Adipose tissue (tissue), 3 donors: ENCODE results near the gene NWD2. TPM values are rescaled to one million over a fixed set of nuclear protein-coding genes. Genes with fewer than 3 reads are reported as not detected.
"Not testable (repeated sequence)": the region's sequence is repeated elsewhere in the genome, so short reads cannot be mapped to it uniquely, and the experiment has no call there.

Experiments used
- H3K27ac ChIP-seq: one replicate; pipeline ENCODE4 v1.5.1; 2013; ENCODE audit warnings: low read depth, low read length
- WGBS, 3 donors: extraction: QIAGEN DNeasy Blood & Tissue Kit; methylation state at CpG; one replicate each; pipeline ENCODE4 v1.1.7; 2013; 5-methylcytosine and 5-hydroxymethylcytosine counted together
- polyA plus RNA-seq, 3 donors: library from polyadenylated mRNA; stranded (reverse); fragments of 200-250 nt; gene quantifications; one replicate each; pipeline ENCODE4 v1.2.3, GENCODE V29; 2013
- donor health status: healthy with polysubstance abuse.
- donor health status: Bipolar disorder and iron deficiency.
- donor health status: healthy.

The NWD2 gene, protein sequence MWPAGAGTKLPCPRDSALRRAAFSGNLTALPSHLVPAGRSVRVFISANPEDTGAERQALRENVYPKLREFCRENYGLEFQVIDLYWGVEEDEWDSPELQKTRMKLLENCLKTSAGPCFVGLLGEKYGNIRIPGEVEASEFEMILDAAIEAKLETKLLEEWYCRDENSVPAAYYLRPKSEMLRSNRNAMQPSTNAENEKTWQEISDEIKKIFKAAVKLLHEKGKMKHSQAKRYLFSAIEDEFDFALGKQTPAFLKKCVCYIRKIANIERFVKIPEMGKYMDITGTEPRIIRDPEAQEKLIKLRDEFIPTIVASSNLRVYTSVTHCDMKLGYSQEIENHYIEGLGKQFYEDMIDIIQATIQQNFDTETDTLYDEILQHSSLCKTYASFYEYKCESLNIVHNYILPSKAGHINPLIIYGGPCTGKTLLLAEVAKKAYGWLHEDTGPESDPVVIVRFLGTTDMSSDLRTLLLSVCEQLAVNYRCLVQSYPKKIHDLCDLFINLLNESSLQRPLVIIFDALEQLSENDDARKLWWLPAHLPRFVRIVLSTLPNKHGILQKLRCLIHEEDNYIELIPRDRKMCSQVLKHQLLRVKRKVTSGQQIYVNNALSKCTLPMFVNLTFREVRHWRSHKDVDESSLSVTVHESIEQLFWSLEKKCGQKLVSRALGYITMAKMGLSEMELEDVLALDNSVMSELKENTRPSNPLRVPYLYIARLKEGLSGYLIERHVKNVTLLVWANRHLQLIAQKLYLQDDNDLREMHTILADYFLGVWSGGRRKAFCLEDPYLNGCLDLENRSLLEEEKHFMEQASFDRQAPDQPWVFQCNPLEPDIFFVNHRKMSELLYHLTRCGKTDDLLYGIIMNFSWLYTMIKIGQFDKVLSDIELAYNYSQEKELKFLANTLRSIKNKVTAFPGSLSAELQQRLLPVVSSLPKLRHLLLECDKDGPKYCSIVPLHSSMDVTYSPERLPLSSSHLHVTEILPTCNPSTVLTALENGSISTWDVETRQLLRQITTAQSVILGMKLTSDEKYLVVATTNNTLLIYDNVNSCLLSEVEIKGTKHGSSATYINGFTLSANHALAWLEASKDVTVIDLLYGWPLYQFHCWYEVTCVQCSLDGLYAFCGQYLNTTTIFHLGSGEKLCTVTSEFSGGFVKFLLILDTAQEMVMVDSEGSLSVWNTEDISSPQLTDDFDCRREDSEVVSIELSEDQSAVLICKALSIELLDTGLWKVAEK (N-terminal part only)
- 1 to 10 TPM in 2 of 3 donors, under 1 TPM in 1; 0.51 to 9.2 (median 1.0) TPM for polyA plus RNA-seq

- H3K27ac ChIP-seq: no peak within 1 kb of the TSS
- WGBS, 3 donors: 1% methylated on average over 90 to 95 of the region's 95 CpGs
Measured at GRCh38 chr4:37244583-37245390, at the start of gene NWD2. Gene NWD2, plus strand, starts transcription at chr4:37244743. Its CDS starts 325 bp downstream, at chr4:37245068.

DNA sequence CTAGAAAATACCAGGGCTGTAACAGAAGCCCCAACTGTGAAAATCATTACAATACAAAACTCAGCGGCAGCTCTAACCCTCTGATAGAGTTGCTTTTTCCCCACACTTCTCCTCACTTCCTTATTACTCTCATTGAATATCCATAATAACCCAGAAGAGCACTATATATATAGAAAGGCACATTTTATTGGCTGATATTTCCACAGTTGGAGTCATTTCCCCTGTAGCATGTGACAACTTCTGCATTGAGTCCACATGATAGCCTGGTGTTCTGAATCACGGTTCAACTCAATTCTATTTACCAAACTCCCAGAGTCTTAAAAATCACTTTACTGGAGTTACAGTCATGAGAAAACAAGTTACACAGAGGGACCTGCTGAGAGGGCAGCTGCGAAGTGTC is 46.6 kb upstream of the NWD2 start:
- no peak overlapping the region for H3K27ac ChIP-seq
- 56 to 75% (median 63%) methylated on average over 3 of the region's 3 CpGs for WGBS, 3 donors

GRCh38 chr4:37204740-37205139 is 39.8 kb upstream of the NWD2 start:
- WGBS, 3 donors: 78 to 85% (median 84%) methylated on average over 1 of the region's 1 CpG
- not testable (repeated sequence) for H3K27ac ChIP-seq

GRCh38 chr4:37216209-37216608 is 28.3 kb upstream of the NWD2 start:
- no peak overlapping the region for H3K27ac ChIP-seq
- WGBS, 3 donors: 73 to 92% (median 90%) methylated on average over 2 of the region's 2 CpGs

DNA sequence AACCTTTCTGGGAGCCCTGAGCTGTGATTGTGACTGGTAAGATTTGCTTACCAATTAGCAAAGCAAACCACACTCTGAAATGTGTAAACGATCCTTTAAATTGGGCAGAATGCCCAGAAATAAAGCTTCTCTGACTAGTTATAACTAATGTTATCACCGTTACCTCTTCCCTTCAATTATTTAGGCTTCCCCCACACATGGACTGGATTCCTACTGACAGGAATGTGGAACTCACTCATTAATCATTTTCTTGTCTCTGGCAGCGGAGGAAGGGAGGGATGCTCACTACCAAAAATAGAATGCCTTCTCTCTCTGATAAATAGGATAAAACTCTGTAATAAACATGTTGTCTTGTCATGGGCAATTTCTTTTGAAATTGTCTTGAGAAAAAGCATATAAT is 25.3 kb upstream of the NWD2 start:
- H3K27ac ChIP-seq: no peak overlapping the region
- WGBS, 3 donors: 7 to 29% (median 24%) methylated on average over 3 of the region's 3 CpGs

GRCh38 chr4:37219990-37220389 is 24.6 kb upstream of the NWD2 start:
- WGBS, 3 donors: 45 to 63% (median 49%) methylated on average over 2 of the region's 2 CpGs

GRCh38 chr4:37220685-37221084 is 23.9 kb upstream of the NWD2 start:
- WGBS, 3 donors: 79 to 87% (median 81%) methylated on average over 3 of the region's 3 CpGs
- H3K27ac ChIP-seq: no peak overlapping the region

More at GRCh38 chr4:37219990-37220389, 24.6 kb upstream of the NWD2 start:
- no peak overlapping the region for H3K27ac ChIP-seq

DNA sequence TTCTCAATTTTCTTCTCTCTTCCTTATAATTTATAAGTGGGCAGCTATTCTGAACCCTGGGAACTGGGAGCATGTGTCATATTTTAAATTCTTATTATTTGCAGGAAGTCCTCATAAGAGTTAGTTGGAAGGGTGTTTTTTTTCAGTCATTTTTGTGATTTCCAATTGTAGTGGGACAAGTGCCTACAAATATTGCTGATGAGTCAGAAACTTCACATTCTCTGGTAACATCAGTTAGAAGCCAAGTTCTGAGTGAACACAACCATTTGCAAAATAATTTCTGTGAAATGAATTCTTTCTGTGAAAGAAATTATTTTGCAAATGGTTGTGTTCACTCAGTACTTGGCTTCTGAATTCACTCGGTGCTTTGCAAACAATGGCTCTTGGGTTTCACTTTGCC is 20.8 kb upstream of the NWD2 start:
- no peak overlapping the region for H3K27ac ChIP-seq
- WGBS, 3 donors: 60 to 74% (median 61%) methylated on average over 1 of the region's 1 CpG

GRCh38 chr4:37224854-37225253 is 19.7 kb upstream of the NWD2 start:
- H3K27ac ChIP-seq: no peak overlapping the region
- 57 to 67% (median 60%) methylated on average over 4 of the region's 4 CpGs for WGBS, 3 donors

DNA sequence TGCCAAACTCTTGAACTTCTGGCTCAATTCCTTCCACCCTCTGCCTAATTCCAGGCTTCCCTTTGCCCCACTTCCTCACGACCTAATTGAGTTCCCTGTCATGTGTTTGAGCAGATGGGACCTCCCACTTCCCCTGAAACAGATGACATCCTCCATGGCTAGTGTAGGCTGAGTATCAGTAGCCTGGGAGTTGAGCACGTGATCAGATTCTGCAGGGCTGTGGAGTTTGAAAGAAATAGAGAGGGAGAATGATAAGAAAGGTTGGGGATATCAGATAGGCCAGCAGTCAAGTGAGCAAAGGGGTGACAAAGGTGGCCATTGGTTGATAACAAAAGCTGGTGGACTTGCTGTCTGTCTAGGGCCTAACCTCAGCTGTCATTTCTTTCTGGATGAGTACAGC is 18.8 kb upstream of the NWD2 start:
- H3K27ac ChIP-seq: no peak overlapping the region
- 32 to 41% (median 34%) methylated on average over 2 of the region's 2 CpGs for WGBS, 3 donors

- H3K27ac ChIP-seq: no peak overlapping the region
- 68 to 70% (median 68%) methylated on average over 1 of the region's 1 CpG for WGBS, 3 donors
Measured at GRCh38 chr4:37232315-37232714, 12.2 kb upstream of the NWD2 start.

DNA sequence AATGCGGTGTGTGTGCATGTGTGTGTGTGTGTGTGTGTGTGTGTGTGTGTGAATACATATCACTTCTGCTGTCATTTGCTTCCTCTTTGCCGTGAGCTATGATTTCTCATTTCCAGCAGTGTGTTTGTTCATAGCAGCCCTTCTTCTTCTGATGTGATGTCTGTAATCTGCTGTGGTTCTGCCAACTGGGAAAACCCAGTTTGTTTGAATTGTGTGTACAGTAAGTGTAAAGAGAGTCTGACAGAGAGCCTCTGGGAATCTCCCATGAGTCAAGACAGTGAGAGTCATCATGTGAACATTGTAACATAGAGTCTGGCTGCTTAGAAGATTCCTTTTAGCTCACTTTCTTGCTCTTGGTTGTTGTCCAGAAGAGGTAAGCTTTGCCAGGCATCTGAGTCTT is 8.4 kb upstream of the NWD2 start:
- 63 to 71% (median 67%) methylated on average over 2 of the region's 2 CpGs for WGBS, 3 donors
- H3K27ac ChIP-seq: no peak overlapping the region

- no peak overlapping the region for H3K27ac ChIP-seq
Measured at GRCh38 chr4:37241647-37242046, 2.9 kb upstream of the NWD2 start.

- 26 to 35% (median 34%) methylated on average over 5 of the region's 5 CpGs for WGBS, 3 donors
- no peak overlapping the region for H3K27ac ChIP-seq
Measured at GRCh38 chr4:37243051-37243450, 1.5 kb upstream of the NWD2 start.

GRCh38 chr4:37243722-37244582 is 591 bp upstream of the NWD2 start:
- 2 to 3% (median 3%) methylated on average over 64 to 70 of the region's 70 CpGs for WGBS, 3 donors

DNA sequence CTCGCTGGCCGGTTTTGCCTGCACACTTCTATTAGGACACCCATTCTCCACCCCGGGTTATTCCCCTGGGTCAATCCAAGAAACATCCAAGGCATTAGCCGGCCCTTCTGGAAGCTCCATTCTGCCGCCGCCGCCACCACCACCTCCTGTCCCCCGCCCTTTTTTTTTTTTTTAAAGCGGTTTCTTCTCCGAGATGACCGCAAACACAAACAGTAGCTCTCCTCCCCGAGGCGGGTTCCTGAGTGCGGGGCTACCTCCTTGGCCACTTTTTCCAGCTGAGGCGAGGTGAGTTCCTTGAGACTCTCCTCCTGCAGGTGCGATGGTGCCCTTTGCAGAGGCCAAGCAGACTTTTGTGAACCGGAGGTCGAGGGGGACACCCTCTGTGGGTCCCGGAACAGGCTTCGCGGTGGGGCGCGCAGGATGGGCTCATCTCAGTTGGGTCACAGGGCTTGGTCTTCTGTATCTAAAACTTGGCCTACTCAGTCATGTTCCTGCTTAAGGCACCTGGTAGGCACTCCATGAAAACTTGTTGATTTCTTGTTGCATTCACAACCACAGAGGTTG is 930 bp downstream of the NWD2 start:
- H3K27ac ChIP-seq: no peak overlapping the region
- 4 to 5% (median 5%) methylated on average over 21 to 23 of the region's 23 CpGs for WGBS, 3 donors

More at GRCh38 chr4:37243722-37244582, 591 bp upstream of the NWD2 start:
- H3K27ac ChIP-seq: no peak overlapping the region

GRCh38 chr4:37246891-37247290 is 2.3 kb downstream of the NWD2 start:
- WGBS, 3 donors: 25 to 43% (median 31%) methylated on average over 6 of the region's 6 CpGs
- no peak overlapping the region for H3K27ac ChIP-seq
